PC-3 (cell line): Measurements from ENCODE around the gene GATM.

Experiments
- EZH2 ChIP-seq: fragments of 300-600 bp; sonication (generic); IDR thresholded peaks from one replicate; pipeline ENCODE4 v1.6.1; 2017; ENCODE audit warnings: antibody characterized with exemption, mild to moderate bottlenecking, low read length; ENCODE audit not compliant: unreplicated experiment
- EZH2phosphoT487 ChIP-seq: fragments of 300-600 bp; sonication (generic); IDR thresholded peaks from 2 replicates; pipeline ENCODE4 v1.6.1; 2018; ENCODE audit warnings: mild to moderate bottlenecking, antibody characterized with exemption, low read length, borderline replicate concordance
- TF ChIP-seq, protein P1 (sequence below): fragments of 300-600 bp; sonication (generic); conservative IDR thresholded peaks from 2 replicates; pipeline ENCODE4 v1.5.1; 2017; ENCODE audit warnings: antibody characterized with exemption, low read depth, mild to moderate bottlenecking, low read length

DNA sequence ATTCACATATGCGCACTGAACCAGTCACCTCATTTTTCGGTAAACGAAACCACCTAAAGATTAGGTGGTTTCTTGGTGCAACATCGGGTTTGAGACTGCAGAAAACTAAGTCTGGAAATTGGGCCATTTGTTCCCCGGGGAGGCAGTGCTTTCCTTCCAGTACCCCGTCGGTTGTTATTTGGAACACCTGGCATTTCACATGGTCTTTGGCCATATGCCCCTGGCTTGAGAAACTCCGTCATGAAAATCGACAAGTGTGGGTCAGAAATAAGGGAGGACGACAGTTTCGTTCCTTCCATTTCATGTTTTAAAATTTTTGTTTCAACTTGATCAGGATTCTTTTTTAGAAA lies 544 bp upstream of the GATM start:
- TF ChIP-seq, protein P1, sequence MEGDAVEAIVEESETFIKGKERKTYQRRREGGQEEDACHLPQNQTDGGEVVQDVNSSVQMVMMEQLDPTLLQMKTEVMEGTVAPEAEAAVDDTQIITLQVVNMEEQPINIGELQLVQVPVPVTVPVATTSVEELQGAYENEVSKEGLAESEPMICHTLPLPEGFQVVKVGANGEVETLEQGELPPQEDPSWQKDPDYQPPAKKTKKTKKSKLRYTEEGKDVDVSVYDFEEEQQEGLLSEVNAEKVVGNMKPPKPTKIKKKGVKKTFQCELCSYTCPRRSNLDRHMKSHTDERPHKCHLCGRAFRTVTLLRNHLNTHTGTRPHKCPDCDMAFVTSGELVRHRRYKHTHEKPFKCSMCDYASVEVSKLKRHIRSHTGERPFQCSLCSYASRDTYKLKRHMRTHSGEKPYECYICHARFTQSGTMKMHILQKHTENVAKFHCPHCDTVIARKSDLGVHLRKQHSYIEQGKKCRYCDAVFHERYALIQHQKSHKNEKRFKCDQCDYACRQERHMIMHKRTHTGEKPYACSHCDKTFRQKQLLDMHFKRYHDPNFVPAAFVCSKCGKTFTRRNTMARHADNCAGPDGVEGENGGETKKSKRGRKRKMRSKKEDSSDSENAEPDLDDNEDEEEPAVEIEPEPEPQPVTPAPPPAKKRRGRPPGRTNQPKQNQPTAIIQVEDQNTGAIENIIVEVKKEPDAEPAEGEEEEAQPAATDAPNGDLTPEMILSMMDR = no peak
- TF ChIP-seq EZH2phosphoT487 (no peak), EZH2 (no peak)
